ENCODE measurements around the gene CYP27B1. TPM values are rescaled to one million over a fixed set of nuclear protein-coding genes. Genes with fewer than 3 reads are reported as not detected.
A peak's percentile ranks its signal among the peaks of the same experiment; 100 is the strongest.

The CYP27B1 gene
- total and polyA plus RNA-seq, 8 donors, result 0.58 to 4.7 (median 1.5) TPM

DNA sequence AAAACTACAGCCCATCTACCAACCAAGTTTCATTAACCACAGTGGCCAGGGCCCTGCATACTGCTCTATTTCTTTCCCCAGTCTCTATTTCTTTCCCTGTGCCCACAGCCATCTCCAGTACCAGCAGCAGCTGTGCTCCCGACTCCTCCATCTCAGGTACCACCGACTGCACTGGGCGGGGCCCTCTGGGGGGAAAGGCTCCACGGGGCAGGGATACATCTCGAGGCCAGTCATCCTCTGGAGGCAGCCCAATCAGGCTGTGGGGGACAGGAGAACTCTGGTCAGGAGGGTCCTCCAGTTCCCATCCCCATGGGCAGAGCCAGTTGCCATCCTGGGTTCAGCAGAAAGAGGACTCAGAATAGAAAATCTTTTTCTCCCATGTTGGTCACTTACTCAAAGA lies 17.8 kb downstream of the CYP27B1 start:
- DNase-seq (no peak), ATAC-seq (no peak)
- TF ChIP-seq, protein P1, sequence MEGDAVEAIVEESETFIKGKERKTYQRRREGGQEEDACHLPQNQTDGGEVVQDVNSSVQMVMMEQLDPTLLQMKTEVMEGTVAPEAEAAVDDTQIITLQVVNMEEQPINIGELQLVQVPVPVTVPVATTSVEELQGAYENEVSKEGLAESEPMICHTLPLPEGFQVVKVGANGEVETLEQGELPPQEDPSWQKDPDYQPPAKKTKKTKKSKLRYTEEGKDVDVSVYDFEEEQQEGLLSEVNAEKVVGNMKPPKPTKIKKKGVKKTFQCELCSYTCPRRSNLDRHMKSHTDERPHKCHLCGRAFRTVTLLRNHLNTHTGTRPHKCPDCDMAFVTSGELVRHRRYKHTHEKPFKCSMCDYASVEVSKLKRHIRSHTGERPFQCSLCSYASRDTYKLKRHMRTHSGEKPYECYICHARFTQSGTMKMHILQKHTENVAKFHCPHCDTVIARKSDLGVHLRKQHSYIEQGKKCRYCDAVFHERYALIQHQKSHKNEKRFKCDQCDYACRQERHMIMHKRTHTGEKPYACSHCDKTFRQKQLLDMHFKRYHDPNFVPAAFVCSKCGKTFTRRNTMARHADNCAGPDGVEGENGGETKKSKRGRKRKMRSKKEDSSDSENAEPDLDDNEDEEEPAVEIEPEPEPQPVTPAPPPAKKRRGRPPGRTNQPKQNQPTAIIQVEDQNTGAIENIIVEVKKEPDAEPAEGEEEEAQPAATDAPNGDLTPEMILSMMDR (IDR thresholded peaks at IDR 0.05), result no peak
- H3K36me3 ChIP-seq, result peaks cover 0 to 49% of the 10 kb centered on the region in 2 donors
- peaks cover 0 to 3% of the 10 kb centered on the region in 2 donors for H3K27me3 ChIP-seq
- peaks cover 10 to 49% of the 10 kb centered on the region in 2 donors for H3K4me1 ChIP-seq
- H3K9me3 ChIP-seq, result no peaks in the 10 kb centered on the region
- no peak overlapping the region for H3K4me3 ChIP-seq
- H3K27ac ChIP-seq, result no peak overlapping the region
- intact Hi-C loops (cut with DNase I), result no loop called here

DNA sequence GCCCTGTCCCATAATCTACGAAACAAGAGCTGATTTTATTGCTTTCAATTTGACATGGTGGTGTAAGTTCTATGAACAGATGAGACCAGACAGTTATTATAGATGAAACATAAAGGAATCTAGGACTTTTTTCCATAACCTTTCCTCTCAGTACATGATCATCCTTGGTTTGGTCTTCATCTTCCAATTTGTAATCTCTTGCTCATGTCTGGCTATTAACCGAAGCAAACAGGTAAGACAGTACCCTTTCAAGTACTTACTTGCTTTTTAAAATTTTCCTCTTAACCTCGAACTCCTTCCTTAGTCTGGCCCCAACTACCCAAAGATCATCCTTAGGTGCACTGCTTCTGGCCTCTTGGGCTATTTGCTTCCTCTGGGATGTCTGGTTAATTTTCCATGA lies 20.9 kb downstream of the CYP27B1 start:
- DNase-seq (no peak), ATAC-seq (no peak)
- H3K36me3 ChIP-seq, result peaks cover 0 to 49% of the 10 kb centered on the region in 2 donors
- no peak overlapping the region for H3K27ac ChIP-seq
- intact Hi-C loops (cut with DNase I), result no loop called here
- H3K4me1 ChIP-seq, result peaks cover 1 to 40% of the 10 kb centered on the region in 2 donors
- TF ChIP-seq, protein P1 (IDR thresholded peaks at IDR 0.05), result no peak
- H3K4me3 ChIP-seq, result peak overlapping the region; percentile 63 to 65
- H3K27me3 ChIP-seq, result peaks cover 0 to 10% of the 10 kb centered on the region in 2 donors
- no peaks in the 10 kb centered on the region for H3K9me3 ChIP-seq

DNA sequence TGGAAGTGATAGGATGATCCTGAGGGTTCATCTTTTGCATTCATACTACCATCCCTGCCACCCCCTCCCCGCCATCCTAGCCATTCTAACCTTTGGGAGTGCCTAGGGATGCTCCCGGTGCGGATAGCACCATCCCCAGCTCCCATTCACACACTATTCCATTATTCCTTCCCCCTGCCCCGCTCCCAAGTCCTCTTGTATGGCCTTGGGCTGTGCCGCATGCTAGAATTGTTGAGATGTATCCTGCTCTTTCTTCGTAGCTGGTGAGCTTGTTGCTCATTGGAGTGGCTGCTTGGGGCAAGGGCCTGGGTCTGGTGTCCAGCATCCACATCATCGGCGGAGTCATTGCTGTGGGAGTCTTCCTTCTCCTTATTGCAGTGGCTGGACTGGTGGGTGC lies 21.4 kb downstream of the CYP27B1 start:
- peak; percentile 2 for ATAC-seq
- TF ChIP-seq, protein P1 (IDR thresholded peaks at IDR 0.05), result no peak

DNA sequence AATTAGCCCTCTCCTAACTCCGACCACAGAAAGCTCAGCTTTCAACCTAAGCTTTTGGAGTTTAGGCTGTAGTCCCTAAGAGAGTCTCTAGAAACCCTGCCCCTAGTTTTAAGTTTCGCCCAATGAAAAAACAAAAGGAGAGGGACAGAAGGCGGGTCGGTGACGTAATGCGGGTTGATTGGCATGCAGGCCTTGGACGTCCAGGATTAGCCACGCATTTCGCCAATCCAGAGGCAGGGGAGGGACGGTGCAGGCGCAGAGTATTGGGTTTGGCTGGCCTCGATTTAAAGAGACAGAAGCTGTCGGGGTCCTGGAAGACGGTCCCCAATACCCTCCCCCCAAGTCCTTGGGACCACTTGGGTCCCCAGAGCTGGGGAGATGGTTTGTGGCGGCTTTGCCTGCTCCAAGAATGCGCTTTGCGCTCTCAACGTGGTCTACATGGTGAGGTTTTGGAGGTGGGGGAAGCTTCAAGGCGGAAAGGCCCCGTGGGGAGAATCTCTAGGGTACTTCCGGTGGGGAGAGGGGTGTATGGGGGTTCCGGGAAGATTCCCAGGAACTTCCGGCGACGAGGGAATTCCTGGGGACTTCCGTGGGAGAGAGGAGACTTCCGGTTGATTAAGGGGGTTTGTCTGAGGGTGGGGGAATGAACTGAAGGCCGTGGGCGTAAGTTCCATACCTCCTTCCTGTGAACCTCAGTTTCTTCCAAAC lies 21.9 kb downstream of the CYP27B1 start, which contains the start of gene TSPAN31:
Gene TSPAN31, plus strand, starts transcription at position 263 of the 708 bp plus-strand sequence. Its CDS starts 116 bp downstream, at position 379.
- peak within 1 kb of the TSS; percentile 63 to 65 for H3K4me3 ChIP-seq
- H3K36me3 ChIP-seq, result peaks cover 0 to 40% of the 10 kb centered on the region in 2 donors
- intact Hi-C loops (cut with DNase I), result no loop called here
- TF ChIP-seq, protein P1 (IDR thresholded peaks at IDR 0.05), result peak in 1 of 2 donors; percentile 30
- peaks cover 0 to 40% of the 10 kb centered on the region in 2 donors for H3K4me1 ChIP-seq
- H3K27me3 ChIP-seq, result peaks cover under 1 to 17% of the 10 kb centered on the region in 2 donors
- ATAC-seq (peak; percentile 96), DNase-seq (peak; percentile 94 to 99 (median 97))
- no peaks in the 10 kb centered on the region for H3K9me3 ChIP-seq
- peak within 1 kb of the TSS; percentile 91 to 92 for H3K27ac ChIP-seq

More for the DNA sequence above, 21.4 kb downstream of the CYP27B1 start:
- Histone ChIP-seq H3K27ac (peak overlapping the region; percentile 91 to 92), H3K36me3 (peaks cover 0 to 45% of the 10 kb centered on the region in 2 donors), H3K4me3 (peak overlapping the region; percentile 63 to 65), H3K27me3 (peaks cover 0 to 13% of the 10 kb centered on the region in 2 donors), H3K4me1 (peaks cover 0 to 41% of the 10 kb centered on the region in 2 donors), H3K9me3 (no peaks in the 10 kb centered on the region)
- DNase-seq, result no peak
- intact Hi-C loops (cut with DNase I), result no loop called here

- ATAC-seq (peak; percentile 69), DNase-seq (peak in 2 of 4 donors; percentile 73 to 84)
- H3K9me3 ChIP-seq, result no peaks in the 10 kb centered on the region
- peaks cover 7 to 24% of the 10 kb centered on the region in 2 donors for H3K27me3 ChIP-seq
- intact Hi-C loops (cut with DNase I), result no loop called here
- peaks cover 0 to 45% of the 10 kb centered on the region in 2 donors for H3K4me1 ChIP-seq
- peaks cover 0 to 33% of the 10 kb centered on the region in 2 donors for H3K36me3 ChIP-seq
- H3K27ac ChIP-seq, result peak overlapping the region; percentile 91 to 92
- peak overlapping the region; percentile 63 to 65 for H3K4me3 ChIP-seq
- TF ChIP-seq, protein P1 (IDR thresholded peaks at IDR 0.05), result no peak
Measured at GRCh38 chr12:57744194-57744776, 22.6 kb downstream of the CYP27B1 start.
